ENCODE results near the gene CALML3. TPM values are rescaled to one million over a fixed set of nuclear protein-coding genes. Genes with fewer than 3 reads are reported as not detected.

Gene CALML3
- total and polyA plus RNA-seq, 2 of the 13 experiments (the other 11 are each of a cell fraction or from before 2014, with no cell fraction given) = not detected

GRCh38 chr10:5547681-5547930 lies 22.8 kb downstream of the CALML3 start:
- no TSS peak for BruUV-seq (replicated peaks)
- Histone ChIP-seq H3K9me3 (ENCODE audit: low read length) (peaks cover 12% of the 10 kb centered on the region), H3K27me3 (ENCODE audit: control insufficient read depth in 1 of 2, insufficient read depth in 2 of 2, low read length in 2 of 2) (no peaks in the 10 kb centered on the region; a peak in 1 of 5 replicates), H3K4me3 (replicated peaks in 1 of 3; ENCODE audit: insufficient read depth in 1 of 3, low read depth in 2 of 3, low read length in 3 of 3) (peak overlapping the region; percentile 38 to 69 (median 46)), H3K4me1 (ENCODE audit: insufficient read depth, low read length) (peaks cover 85% of the 10 kb centered on the region), H3K27ac (ENCODE audit: extremely low read length, insufficient read depth, low read length) (peak overlapping the region; percentile 97), H3K79me2 (ENCODE audit: insufficient read depth, low read length) (no peaks in the 10 kb centered on the region), H3K9ac (ENCODE audit: insufficient read depth, low read depth, low read length) (peak overlapping the region; percentile 84), H3K36me3 (replicated peaks in 1 of 2; ENCODE audit: control insufficient read depth in 1 of 2, insufficient read depth in 2 of 2, low read length in 2 of 2) (no peaks in the 10 kb centered on the region), H2AFZ (ENCODE audit: low read length) (no peak overlapping the region), H4K20me1 (ENCODE audit: insufficient read depth, low read length) (no peaks in the 10 kb centered on the region), H3K4me2 (ENCODE audit: low read depth, low read length) (peak overlapping the region; percentile 91)
- CTCF ChIA-PET (ENCODE audit: low intra/inter-chr PET ratio, low total read pairs) = no interaction called here
- 4% methylated on average over 4 of the region's 4 CpGs for WGBS (ENCODE audit: low lambda C conversion rate)
- ATAC-seq (peak; percentile 23), DNase-seq (ENCODE audit: low spot score) (no peak), FAIRE-seq (no peak)
- in situ Hi-C loops (cut with HindIII; ENCODE audit: extremely low pct_ligation_motif_present, low pct_unique_long_range_greater_than_20kb) = no loop called here
- POLR2A ChIA-PET = interaction anchor here (1.0 to 5.4 kb wide), 23 partner anchors 9 to 111 kb away, joined by 3 to 73 read pairs (median 8); partner anchors contain the start of gene CALML5
- intact Hi-C loops (cut with micrococcal nuclease; ENCODE audit: unreplicated experiment) = no loop called here
- TF ChIP-seq ZNF335 (CRISPR knock-in tag; IDR thresholded peaks at IDR 0.05) (0 out of 2 replicates have a peak, but pooled peaks have one; percentile 18), PLRG1 (conservative IDR thresholded peaks at IDR 0.05) (no peak), KLF12 (CRISPR knock-in tag; IDR thresholded peaks at IDR 0.05; ENCODE audit: borderline replicate concordance) (no peak), ZNF674 (CRISPR knock-in tag; IDR thresholded peaks at IDR 0.05; ENCODE audit: low read depth) (no peak), ZFP90 (CRISPR knock-in tag; IDR thresholded peaks at IDR 0.05; ENCODE audit: borderline replicate concordance) (0 out of 2 replicates have a peak, but pooled peaks have one; percentile 52), ZNF777 (CRISPR knock-in tag; IDR thresholded peaks at IDR 0.05) (0 out of 2 replicates have a peak, but pooled peaks have one; percentile 33), ZNF101 (CRISPR knock-in tag; IDR thresholded peaks at IDR 0.05; ENCODE audit: borderline replicate concordance, low read depth) (no peak), ASH2L (IDR thresholded peaks at IDR 0.05; ENCODE audit: insufficient read length, low read depth, low read length) (no peak), SRSF4 (IDR thresholded peaks at IDR 0.05; ENCODE audit: low read depth, low read length, poor library complexity, severe bottlenecking) (no peak), ZUFSP (CRISPR knock-in tag; IDR thresholded peaks at IDR 0.05; ENCODE audit: borderline replicate concordance) (no peak), KDM5B (CRISPR knock-in tag; IDR thresholded peaks at IDR 0.05; ENCODE audit: borderline replicate concordance) (0 out of 2 replicates have a peak, but pooled peaks have one; percentile 21), NFIB (CRISPR knock-in tag; IDR thresholded peaks at IDR 0.05; ENCODE audit: borderline replicate concordance) (no peak), ZSCAN5A (CRISPR knock-in tag; IDR thresholded peaks at IDR 0.05; ENCODE audit: borderline replicate concordance) (no peak), CBX2 (IDR thresholded peaks at IDR 0.05; ENCODE audit: low read depth, low read length) (no peak), CBX2 (CRISPR knock-in tag; IDR thresholded peaks at IDR 0.05; ENCODE audit: low read depth) (0 out of 2 replicates have a peak, but pooled peaks have one; percentile 40)
- TF ChIP-seq, protein P1, sequence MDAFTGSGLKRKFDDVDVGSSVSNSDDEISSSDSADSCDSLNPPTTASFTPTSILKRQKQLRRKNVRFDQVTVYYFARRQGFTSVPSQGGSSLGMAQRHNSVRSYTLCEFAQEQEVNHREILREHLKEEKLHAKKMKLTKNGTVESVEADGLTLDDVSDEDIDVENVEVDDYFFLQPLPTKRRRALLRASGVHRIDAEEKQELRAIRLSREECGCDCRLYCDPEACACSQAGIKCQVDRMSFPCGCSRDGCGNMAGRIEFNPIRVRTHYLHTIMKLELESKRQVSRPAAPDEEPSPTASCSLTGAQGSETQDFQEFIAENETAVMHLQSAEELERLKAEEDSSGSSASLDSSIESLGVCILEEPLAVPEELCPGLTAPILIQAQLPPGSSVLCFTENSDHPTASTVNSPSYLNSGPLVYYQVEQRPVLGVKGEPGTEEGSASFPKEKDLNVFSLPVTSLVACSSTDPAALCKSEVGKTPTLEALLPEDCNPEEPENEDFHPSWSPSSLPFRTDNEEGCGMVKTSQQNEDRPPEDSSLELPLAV (CRISPR knock-in tag; conservative IDR thresholded peaks at IDR 0.05; ENCODE audit: low read depth) = no peak

Data from HepG2 (cell line).